ENCODE results near the gene MFSD2B.
"Not testable (repeated sequence)": the region's sequence is repeated elsewhere in the genome, so short reads cannot be mapped to it uniquely, and the experiment has no call there.

The MFSD2B gene
- 0.26 to 0.48 reads per million in 2 donors for total RNA-seq

- no peak for DNase-seq
Observed at GRCh38 chr2:24009680-24010476, at the start of gene MFSD2B. MFSD2B (plus strand) TSS chr2:24010085; CDS start chr2:24010097, 12 bp downstream.

- DNase-seq = no peak
Observed at GRCh38 chr2:23967846-23968245, 42.0 kb upstream of the MFSD2B start.

GRCh38 chr2:23976883-23977282, 33.0 kb upstream of the MFSD2B start:
- no peak for DNase-seq

- DNase-seq = no peak
Observed at GRCh38 chr2:23988371-23988770, 21.5 kb upstream of the MFSD2B start.

- no peak for DNase-seq
Observed at GRCh38 chr2:23992931-23993330, 17.0 kb upstream of the MFSD2B start.

- DNase-seq = no peak
Observed at GRCh38 chr2:23993736-23994269, 16.1 kb upstream of the MFSD2B start.

- DNase-seq = no peak
Observed at GRCh38 chr2:23994567-23994966, 15.3 kb upstream of the MFSD2B start.

- DNase-seq = no peak
Observed at GRCh38 chr2:24007693-24008092, 2.2 kb upstream of the MFSD2B start.

- no peak for DNase-seq
Observed at GRCh38 chr2:24008672-24009366, 1.1 kb upstream of the MFSD2B start.

GRCh38 chr2:24009367-24009679, 562 bp upstream of the MFSD2B start:
- DNase-seq = no peak

- DNase-seq = no peak
Observed at GRCh38 chr2:24010477-24011249, 778 bp downstream of the MFSD2B start.

GRCh38 chr2:24011250-24012104, 1.6 kb downstream of the MFSD2B start:
- DNase-seq = no peak

- no peak for DNase-seq
Observed at GRCh38 chr2:24012521-24013188, 2.8 kb downstream of the MFSD2B start.

GRCh38 chr2:24014902-24015301, 5.0 kb downstream of the MFSD2B start:
- not testable (repeated sequence) for DNase-seq

- DNase-seq = no peak
Observed at GRCh38 chr2:24015562-24016375, 5.9 kb downstream of the MFSD2B start.

- no peak for DNase-seq
Observed at GRCh38 chr2:24016376-24016761, 6.5 kb downstream of the MFSD2B start.

GRCh38 chr2:24016853-24017703, 7.2 kb downstream of the MFSD2B start:
- no peak for DNase-seq

- DNase-seq = no peak
Observed at GRCh38 chr2:24017711-24018110, 7.8 kb downstream of the MFSD2B start.

- DNase-seq = no peak
Observed at GRCh38 chr2:24018241-24018640, 8.4 kb downstream of the MFSD2B start.

GRCh38 chr2:24019729-24020128, 9.8 kb downstream of the MFSD2B start:
- no peak for DNase-seq

Data from activated gamma-delta T cell (primary cell).